ENCODE data around the gene ADAMTSL1. TPM values are rescaled to one million over a fixed set of nuclear protein-coding genes. Genes with fewer than 3 reads are reported as not detected.

The ADAMTSL1 gene
- total and polyA plus RNA-seq, 4 donors, result 0.31 to 3.4 (median 1.9) TPM

DNA sequence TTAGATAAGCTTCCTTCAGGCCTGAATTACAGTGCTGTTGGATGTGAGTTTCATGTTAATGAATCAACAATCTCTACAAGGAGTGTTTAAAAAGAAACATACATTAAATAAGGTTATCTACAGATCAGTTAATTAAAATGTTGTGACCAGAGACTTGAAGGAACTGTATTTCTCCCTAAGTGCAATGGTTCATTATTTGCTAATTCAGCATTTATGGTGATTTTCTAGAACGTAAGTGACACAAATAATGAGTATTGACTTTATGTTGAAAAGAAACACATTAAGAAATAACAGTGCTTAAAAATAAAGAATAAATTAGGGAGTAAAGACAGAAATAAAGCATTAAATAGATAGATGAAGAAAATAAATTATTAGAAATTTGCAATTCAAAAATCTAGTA lies 74.5 kb downstream of the ADAMTSL1 start:
- no peak for DNase-seq (ENCODE audit: low spot score)
- H3K27me3 ChIP-seq (ENCODE audit: control insufficient read depth in 4 of 4, insufficient read depth in 4 of 4, low read length in 3 of 4), result no peaks in the 10 kb centered on the region
- H3K9ac ChIP-seq (ENCODE audit: low read depth in 1 of 2, low read length in 2 of 2), result no peak overlapping the region
- no peaks in the 10 kb centered on the region for H3K4me1 ChIP-seq (ENCODE audit: control insufficient read depth in 4 of 4, insufficient read depth in 4 of 4, low read length in 3 of 4)
- no peaks in the 10 kb centered on the region for H3K9me3 ChIP-seq (ENCODE audit: control insufficient read depth in 4 of 4, low read length in 3 of 4)
- H3K36me3 ChIP-seq (ENCODE audit: control insufficient read depth in 4 of 4, insufficient read depth in 3 of 4, low read depth in 1 of 4, low read length in 3 of 4), result no peaks in the 10 kb centered on the region
- WGBS, result 88% methylated on average over 1 of the region's 1 CpG
- no peak overlapping the region for H3K27ac ChIP-seq (ENCODE audit: low read depth in 1 of 2, low read length in 2 of 2)
- H3K4me3 ChIP-seq (ENCODE audit: low read depth in 1 of 3, low read length in 3 of 3), result no peak overlapping the region
- TF ChIP-seq HNF4A (conservative IDR thresholded peaks at IDR 0.05), result no peak
- no peak for TF ChIP-seq MAX (IDR thresholded peaks at IDR 0.05)
- no peak for TF ChIP-seq JUND (IDR thresholded peaks at IDR 0.05)
- TF ChIP-seq, protein P1, sequence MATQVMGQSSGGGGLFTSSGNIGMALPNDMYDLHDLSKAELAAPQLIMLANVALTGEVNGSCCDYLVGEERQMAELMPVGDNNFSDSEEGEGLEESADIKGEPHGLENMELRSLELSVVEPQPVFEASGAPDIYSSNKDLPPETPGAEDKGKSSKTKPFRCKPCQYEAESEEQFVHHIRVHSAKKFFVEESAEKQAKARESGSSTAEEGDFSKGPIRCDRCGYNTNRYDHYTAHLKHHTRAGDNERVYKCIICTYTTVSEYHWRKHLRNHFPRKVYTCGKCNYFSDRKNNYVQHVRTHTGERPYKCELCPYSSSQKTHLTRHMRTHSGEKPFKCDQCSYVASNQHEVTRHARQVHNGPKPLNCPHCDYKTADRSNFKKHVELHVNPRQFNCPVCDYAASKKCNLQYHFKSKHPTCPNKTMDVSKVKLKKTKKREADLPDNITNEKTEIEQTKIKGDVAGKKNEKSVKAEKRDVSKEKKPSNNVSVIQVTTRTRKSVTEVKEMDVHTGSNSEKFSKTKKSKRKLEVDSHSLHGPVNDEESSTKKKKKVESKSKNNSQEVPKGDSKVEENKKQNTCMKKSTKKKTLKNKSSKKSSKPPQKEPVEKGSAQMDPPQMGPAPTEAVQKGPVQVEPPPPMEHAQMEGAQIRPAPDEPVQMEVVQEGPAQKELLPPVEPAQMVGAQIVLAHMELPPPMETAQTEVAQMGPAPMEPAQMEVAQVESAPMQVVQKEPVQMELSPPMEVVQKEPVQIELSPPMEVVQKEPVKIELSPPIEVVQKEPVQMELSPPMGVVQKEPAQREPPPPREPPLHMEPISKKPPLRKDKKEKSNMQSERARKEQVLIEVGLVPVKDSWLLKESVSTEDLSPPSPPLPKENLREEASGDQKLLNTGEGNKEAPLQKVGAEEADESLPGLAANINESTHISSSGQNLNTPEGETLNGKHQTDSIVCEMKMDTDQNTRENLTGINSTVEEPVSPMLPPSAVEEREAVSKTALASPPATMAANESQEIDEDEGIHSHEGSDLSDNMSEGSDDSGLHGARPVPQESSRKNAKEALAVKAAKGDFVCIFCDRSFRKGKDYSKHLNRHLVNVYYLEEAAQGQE (IDR thresholded peaks at IDR 0.05), result no peak
- no peak for TF ChIP-seq FOXA2 (IDR thresholded peaks at IDR 0.05)
- no peak for TF ChIP-seq EGR1 (IDR thresholded peaks at IDR 0.05; ENCODE audit: low read depth in 2 of 2)
- TF ChIP-seq FOXA1 (IDR thresholded peaks at IDR 0.05), result no peak

GRCh38 chr9:18549772-18550171 lies 75.8 kb downstream of the ADAMTSL1 start:
- H3K4me3 ChIP-seq (ENCODE audit: low read depth in 1 of 3, low read length in 3 of 3), result no peak overlapping the region
- no peak for TF ChIP-seq RXRA (IDR thresholded peaks at IDR 0.05)
- TF ChIP-seq, protein P1 (IDR thresholded peaks at IDR 0.05), result no peak
- TF ChIP-seq FOXA2 (IDR thresholded peaks at IDR 0.05), result no peak
- TF ChIP-seq TAF1 (conservative IDR thresholded peaks at IDR 0.05), result no peak
- TF ChIP-seq, protein P2, sequence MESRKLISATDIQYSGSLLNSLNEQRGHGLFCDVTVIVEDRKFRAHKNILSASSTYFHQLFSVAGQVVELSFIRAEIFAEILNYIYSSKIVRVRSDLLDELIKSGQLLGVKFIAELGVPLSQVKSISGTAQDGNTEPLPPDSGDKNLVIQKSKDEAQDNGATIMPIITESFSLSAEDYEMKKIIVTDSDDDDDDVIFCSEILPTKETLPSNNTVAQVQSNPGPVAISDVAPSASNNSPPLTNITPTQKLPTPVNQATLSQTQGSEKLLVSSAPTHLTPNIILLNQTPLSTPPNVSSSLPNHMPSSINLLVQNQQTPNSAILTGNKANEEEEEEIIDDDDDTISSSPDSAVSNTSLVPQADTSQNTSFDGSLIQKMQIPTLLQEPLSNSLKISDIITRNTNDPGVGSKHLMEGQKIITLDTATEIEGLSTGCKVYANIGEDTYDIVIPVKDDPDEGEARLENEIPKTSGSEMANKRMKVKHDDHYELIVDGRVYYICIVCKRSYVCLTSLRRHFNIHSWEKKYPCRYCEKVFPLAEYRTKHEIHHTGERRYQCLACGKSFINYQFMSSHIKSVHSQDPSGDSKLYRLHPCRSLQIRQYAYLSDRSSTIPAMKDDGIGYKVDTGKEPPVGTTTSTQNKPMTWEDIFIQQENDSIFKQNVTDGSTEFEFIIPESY (IDR thresholded peaks at IDR 0.05), result no peak
- TF ChIP-seq, protein P3, sequence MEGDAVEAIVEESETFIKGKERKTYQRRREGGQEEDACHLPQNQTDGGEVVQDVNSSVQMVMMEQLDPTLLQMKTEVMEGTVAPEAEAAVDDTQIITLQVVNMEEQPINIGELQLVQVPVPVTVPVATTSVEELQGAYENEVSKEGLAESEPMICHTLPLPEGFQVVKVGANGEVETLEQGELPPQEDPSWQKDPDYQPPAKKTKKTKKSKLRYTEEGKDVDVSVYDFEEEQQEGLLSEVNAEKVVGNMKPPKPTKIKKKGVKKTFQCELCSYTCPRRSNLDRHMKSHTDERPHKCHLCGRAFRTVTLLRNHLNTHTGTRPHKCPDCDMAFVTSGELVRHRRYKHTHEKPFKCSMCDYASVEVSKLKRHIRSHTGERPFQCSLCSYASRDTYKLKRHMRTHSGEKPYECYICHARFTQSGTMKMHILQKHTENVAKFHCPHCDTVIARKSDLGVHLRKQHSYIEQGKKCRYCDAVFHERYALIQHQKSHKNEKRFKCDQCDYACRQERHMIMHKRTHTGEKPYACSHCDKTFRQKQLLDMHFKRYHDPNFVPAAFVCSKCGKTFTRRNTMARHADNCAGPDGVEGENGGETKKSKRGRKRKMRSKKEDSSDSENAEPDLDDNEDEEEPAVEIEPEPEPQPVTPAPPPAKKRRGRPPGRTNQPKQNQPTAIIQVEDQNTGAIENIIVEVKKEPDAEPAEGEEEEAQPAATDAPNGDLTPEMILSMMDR (IDR thresholded peaks at IDR 0.05; ENCODE audit: low read depth, low read length, missing input control), result no peak
- TF ChIP-seq HNF4G (IDR thresholded peaks at IDR 0.05), result no peak
- no peak for TF ChIP-seq GABPA (IDR thresholded peaks at IDR 0.05 in 1 of 2, conservative IDR thresholded peaks at IDR 0.05 in 1 of 2)
- TF ChIP-seq JUND (IDR thresholded peaks at IDR 0.05), result no peak
- no peak for TF ChIP-seq MAX (IDR thresholded peaks at IDR 0.05)
- TF ChIP-seq YY1 (IDR thresholded peaks at IDR 0.05), result no peak
- no peak for TF ChIP-seq HNF4A (conservative IDR thresholded peaks at IDR 0.05)
- TF ChIP-seq FOXA1 (IDR thresholded peaks at IDR 0.05), result no peak
- H3K4me1 ChIP-seq (ENCODE audit: control insufficient read depth in 4 of 4, insufficient read depth in 4 of 4, low read length in 3 of 4), result no peaks in the 10 kb centered on the region
- no peak for DNase-seq (ENCODE audit: low spot score)
- H3K27me3 ChIP-seq (ENCODE audit: control insufficient read depth in 4 of 4, insufficient read depth in 4 of 4, low read length in 3 of 4), result no peaks in the 10 kb centered on the region
- no peak overlapping the region for H3K27ac ChIP-seq (ENCODE audit: low read depth in 1 of 2, low read length in 2 of 2)
- H3K9ac ChIP-seq (ENCODE audit: low read depth in 1 of 2, low read length in 2 of 2), result no peak overlapping the region
- WGBS, result 84% methylated on average over 3 of the region's 3 CpGs
- no peaks in the 10 kb centered on the region for H3K36me3 ChIP-seq (ENCODE audit: control insufficient read depth in 4 of 4, insufficient read depth in 3 of 4, low read depth in 1 of 4, low read length in 3 of 4)
- no peaks in the 10 kb centered on the region for H3K9me3 ChIP-seq (ENCODE audit: control insufficient read depth in 4 of 4, low read length in 3 of 4)
